Stimulated activated CD8-positive, alpha-beta memory T cell treated with anti-CD3 and anti-CD28 coated beads, Interleukin-4, amount 100 ng/mL, for 4 hours (primary cell): ENCODE results near the gene ABCC2.
"Not testable (repeated sequence)": the region's sequence is repeated elsewhere in the genome, so short reads cannot be mapped to it uniquely, and the experiment has no call there.

Source experiments
- DNase-seq, 2 donors: peaks; one replicate each; pipeline ENCODE4 v3.0.0-alpha.2; 2020; ENCODE audit warnings: low read depth in 2 of 2, low spot score in 1 of 2

Gene ABCC2

DNA sequence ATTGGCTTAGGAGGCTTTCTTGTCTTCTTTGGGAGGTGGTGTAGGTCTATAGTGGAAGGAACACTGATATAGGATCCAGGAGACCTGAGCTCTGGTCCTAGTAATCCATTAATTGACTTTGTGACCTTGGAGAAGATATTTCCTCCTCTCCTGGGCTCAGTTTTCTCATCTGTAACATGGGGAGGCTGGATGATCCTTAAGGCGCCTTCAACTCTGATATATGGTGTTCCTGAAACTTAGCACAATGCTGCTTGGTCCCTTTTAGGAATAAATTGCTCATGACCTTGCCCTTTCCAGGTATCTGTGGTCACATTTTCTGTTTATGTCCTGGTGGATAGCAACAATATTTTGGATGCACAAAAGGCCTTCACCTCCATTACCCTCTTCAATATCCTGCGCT lies 25.3 kb downstream of the ABCC2 start:
- no peak for DNase-seq

DNA sequence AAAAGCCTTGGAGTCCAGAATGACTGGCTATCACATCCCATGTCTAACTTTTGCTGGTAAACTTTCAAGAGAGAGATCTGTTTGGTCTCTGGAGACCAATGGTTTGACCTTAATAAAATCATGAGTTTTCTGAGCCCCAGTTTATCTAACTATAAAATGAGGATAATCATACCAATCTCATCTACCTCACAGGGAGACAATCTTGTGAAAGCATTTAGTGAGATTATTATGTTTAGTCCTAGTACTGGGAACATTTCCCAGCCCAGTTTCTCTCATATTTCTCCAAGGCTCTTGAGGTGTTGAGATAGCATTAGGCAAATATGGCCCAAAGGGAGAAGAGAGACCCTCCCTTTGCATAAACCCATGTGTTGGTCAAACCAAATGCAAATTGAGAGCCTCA lies 25.8 kb downstream of the ABCC2 start:
- DNase-seq: no peak

DNA sequence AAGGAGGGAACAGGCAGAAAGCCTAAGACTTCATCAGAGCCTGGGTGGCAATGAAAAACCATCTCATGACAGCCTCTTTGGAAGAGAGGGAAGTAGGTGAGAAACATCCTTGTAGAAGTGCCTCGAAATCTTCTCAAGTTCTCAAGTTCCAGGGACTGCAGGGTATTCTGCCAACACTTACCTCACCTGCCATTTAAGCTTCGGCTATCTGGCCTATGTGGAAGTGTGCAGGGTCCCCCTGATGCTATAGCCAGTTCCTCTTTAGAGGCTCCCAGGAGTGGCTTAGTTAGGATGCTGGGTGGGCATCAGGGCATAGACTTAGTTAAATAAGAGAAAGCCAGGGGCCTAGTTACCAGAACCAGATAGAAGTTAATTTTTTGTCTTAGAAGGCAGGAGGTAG lies 27.0 kb downstream of the ABCC2 start:
- DNase-seq: no peak

DNA sequence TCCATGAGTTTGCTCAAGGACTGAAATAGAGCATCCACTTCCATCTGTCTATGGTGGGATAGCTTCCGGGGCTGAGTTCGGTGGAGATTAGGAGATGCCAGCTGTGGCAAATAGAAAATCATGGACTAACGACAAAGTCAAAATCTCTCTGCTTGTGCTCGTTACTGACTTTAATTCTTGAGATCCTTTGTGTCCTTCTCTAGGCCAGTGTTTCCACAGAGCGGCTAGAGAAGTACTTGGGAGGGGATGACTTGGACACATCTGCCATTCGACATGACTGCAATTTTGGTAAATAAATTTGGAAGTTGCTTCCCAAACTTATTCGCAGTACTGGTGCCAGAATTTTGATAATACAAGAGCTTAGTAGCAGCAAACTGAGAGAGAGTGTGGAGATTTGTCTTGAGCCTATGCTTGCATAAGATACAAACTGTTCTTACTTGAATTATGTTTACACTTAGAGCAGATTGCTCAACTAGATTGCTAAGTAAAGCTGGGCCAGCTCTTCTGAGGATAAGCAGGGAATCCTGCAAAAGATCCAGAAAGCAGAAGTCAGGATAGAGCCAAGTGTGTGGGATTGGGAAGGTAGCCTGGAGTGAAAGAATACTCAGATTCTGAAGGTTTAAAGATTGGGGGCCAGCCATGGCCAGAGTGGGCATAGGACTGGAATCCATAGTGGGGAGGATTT lies 27.6 kb downstream of the ABCC2 start:
- no peak for DNase-seq

DNA sequence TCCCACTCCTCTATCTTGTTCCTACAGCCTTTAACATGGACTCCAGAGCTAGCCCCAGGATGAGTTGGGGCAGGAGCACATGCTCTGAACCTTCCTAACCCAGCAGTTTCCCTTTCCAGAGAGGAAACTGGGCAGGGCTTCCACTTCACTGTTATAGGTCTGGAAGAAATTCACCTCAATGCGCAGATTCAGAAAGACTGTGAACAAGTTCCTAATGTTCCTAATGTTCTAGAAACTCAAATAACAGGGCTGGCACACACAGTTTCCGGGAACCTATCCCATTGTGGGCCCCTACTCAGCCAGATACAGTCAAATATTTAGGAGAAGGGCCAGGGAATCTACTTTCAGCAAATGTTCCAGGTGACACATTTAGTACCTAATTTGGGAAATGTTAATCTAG lies 29.7 kb downstream of the ABCC2 start:
- no peak for DNase-seq

DNA sequence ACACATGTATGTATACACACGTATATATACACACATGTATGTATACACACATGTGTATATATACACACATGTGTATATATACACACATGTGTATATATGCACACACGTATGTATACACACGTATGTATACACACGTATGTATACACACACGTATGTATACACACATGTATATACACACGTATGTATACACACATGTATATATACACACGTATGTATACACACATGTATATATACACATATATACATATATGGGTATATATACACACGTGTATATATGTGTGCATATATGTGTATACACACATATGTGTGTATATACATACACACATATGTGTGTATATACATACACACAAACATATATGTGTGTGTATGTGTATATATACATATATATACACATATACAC lies 31.7 kb downstream of the ABCC2 start:
- no peak for DNase-seq

DNA sequence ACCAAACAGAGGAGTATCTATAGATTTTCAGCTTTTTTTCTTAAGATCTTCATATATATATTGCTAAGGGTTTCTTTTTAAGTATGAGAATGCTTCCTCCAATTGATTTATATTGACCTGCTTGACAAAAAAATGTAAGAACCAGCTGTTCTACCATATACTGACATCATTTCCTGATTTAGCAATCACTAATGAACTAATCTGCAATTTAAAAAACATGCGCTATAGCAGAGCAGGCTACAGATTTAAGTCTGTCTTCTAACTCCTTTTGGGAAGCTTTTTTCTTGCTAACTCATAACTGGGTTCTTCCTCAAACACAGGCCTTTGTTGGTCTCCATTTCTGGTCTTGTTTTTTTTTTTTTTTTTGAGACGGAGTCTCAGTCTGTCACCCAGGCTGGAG lies 33.2 kb downstream of the ABCC2 start:
- DNase-seq: no peak

DNA sequence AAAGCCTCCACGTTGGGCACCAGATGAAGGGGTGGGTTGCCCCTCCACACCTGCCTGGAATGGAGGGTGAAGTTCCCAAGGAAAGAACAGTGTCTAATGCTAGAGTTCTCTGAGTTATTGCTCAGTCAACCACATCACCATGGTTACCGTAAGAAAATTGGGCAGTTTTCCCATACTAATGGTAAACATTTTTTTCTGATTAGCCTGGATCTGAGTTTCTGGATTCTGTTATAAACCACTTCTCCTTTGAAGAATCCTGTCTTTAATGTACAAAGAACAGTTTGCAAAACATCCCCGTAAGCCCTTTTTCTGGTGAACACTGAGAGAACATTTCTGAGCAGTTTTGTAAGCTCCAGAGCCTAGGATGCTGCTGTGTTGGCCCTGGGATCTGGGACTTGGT lies 45.5 kb downstream of the ABCC2 start:
- no peak for DNase-seq

DNA sequence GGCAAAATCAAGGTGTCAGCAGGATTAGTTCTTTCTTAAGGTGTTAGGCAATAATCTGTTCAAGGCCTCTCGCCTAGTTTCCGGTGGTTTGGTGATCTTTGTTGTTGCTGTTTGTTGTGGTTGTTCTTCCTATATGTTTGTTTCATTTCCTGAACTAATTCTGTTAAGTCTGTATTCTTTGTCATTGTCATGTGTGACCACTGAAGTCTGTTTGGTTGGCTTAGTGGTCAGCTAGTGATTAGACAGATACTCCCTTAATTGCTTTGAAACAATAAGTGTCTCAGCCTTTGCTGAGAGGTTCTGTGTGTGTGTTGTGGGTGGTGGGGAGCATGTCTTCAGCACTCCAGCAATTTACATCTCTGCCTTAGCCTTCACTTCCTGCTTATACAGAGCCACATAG lies 46.0 kb downstream of the ABCC2 start:
- no peak for DNase-seq

DNA sequence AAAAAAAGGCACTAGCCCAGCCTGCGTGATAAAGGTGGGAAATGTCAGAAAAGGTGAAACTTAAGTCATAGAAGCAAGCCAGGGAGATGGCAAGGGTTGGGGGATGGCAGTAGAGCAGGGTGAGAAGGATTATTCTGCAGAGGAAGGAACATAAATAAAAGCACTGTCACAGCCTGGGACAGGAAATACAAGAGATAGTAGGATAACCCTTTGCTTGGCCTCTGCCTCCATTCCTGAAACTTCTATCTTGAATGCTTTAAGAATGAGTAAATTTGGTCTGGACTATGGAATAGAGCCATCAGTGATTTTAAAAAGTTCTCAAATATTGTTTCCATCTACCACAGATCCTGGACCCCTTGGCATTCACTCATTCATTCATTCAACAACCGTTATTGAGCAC lies 50.0 kb downstream of the ABCC2 start:
- DNase-seq: no peak

DNA sequence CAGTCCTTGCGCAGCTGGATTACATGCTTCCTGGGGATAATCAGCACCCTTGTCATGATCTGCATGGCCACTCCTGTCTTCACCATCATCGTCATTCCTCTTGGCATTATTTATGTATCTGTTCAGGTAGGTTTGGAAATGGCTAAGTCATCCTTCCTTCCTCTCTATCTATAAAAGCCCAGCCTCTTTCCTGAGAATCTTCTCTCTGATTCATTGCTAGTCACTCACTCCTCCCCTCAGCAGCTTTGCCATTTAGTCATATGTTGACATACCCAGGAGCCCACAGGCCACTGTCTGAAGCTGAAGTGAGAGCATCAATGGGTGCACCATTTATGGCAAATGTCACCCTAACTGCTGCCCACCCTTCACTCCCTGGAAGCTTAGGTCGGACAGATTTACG lies 52.0 kb downstream of the ABCC2 start:
- no peak for DNase-seq

DNA sequence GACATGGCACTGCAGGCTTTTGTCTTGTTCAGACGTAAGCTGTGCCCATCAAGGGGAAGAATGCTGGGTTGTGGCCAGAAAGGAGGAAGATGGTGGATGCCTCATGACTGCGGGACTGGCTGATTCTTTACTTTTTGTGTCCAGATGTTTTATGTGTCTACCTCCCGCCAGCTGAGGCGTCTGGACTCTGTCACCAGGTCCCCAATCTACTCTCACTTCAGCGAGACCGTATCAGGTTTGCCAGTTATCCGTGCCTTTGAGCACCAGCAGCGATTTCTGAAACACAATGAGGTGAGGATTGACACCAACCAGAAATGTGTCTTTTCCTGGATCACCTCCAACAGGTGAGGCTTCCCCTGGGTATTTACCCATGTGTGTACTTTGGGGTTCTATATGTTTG lies 53.5 kb downstream of the ABCC2 start:
- no peak for DNase-seq

DNA sequence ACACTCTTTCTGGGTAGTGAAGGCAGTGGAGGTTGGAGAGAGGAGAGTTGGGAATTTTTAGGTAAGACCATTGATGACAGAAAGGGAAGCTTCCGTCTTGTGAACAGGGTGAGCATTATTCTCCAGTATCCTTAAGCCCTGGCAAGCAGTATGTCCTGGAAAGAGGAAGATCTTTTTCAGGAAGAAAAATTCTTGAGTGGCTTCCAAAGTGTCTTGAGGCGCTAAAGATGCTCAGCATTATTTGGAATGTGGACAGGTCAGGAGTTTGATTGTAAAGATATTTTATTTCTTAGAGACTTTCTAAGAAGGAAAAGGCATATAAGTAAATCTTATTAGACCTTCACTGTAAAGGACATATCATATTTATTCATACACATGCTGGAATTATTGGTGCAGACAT lies 54.3 kb downstream of the ABCC2 start:
- no peak for DNase-seq

DNA sequence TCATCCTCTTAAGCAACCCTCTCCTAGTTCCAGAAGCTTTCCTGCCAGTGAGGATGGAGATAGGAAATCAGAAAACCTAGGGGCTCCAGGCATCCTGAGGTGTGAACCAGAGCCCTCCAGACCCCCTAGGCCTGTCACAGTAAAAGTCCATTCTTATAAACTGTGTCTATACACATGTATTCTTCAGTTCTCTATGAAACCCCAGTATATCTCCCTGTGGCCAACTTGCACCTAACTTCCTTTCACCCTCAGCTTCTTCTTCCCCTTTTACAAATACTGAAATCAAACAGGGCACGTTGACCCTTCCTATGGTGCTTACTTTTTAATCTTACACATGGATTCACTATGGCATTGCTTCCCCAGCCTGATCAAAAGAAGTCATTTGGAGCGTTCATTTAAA lies 58.4 kb downstream of the ABCC2 start:
- DNase-seq: not testable (repeated sequence)

DNA sequence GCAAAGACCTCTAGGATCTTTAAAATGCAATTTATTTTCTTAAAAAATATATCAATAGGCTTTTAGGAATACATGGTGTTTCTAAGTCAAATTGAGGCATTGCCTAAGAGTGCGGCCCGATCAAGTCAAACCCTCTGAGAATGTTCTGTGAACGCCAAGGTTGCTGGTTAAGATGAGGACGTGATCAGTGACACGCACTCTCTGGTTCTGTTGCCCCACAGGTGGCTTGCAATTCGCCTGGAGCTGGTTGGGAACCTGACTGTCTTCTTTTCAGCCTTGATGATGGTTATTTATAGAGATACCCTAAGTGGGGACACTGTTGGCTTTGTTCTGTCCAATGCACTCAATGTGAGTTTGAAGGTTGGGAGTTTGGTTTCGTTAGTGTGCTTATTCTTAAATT lies 59.3 kb downstream of the ABCC2 start:
- DNase-seq: no peak

DNA sequence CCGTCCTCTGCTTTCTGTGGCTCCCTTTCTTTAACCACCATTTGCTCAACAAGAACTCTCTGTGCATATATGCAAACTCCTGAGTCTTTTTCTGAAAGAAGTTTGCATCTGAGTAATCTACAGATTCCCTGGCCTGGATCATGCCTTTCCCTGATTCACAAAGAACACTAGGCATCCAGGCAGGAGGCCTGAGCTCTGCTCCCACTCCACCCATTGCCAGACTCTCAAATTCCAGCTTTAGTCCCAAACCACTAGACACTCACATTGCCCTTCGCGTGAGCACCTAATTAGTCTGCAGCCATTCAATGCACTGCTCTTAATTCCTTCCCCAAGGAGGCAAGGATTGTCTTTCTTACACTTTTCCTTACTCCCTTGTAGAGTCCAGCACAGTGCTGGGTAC lies 60.9 kb downstream of the ABCC2 start:
- no peak for DNase-seq

DNA sequence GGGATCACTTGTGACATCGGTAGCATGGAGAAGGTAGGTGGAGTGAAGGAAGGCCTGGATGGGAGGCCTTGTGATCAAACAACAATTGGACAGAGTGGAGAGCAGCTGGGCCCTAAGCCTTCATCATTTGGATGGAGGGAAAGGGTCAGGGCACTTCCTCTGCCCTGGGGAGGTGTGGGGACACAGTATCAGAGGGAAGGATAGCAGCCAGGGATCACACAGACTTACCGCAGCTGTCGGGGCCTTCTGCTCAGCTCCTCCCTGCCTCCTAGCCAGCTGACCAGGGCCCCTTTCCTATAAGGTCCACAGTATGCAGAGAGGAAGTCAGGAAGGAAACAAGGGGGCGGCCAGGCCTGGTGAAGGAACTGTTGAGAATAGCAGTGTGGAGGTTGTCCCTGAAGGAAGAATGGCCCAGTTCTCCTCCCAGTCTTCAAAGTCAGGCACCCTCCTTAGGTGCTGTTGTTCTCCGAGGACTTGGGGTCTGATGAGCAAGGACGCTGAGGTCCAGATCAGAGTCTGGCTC lies 62.1 kb downstream of the ABCC2 start:
- no peak for DNase-seq

DNA sequence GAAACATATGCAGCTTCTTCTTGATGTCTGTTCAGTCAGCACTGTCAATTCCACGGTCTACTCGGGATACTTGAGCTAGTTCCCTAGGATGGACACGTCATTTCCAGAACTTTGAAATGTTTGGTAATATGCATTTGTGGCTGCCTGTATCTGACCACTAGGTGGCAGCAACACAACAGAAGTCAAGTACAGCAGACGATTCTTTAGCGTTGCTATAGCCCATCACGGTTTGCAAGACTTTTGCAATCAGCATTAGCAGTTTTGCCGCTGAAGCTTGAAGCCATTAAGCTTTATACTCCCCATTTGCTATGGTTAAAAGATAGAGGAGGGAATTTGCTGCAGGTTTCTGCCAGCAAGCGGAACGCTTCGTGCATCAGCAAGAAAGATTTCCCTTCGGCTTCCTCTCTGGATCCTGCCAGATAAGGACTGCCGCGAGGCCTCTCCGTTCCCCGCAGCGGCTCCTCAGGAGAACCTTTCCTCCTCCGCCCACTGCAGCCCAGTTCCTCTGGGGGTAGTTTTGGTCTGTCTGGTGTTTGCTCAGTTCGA lies 63.5 kb downstream of the ABCC2 start:
- DNase-seq: peak; percentile 44 to 52

DNA sequence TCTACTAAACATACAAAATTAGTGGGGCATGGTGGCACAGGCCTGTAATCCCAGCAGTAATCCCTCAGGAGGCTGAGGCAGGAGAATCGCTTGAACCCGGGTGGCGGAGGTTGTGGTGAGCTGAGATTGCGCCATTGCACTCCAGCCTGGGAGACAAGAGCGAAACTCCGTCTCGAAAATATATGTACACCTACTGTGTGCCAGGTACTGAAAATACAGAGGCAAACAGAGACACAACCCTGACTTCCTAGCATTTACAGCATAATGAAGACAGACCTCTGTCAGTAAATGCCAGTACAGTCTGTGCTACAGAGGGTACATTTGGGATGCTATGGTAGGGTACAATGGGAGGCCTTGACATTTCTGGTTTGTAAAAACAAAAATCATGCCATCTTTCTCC lies 66.6 kb downstream of the ABCC2 start:
- no peak for DNase-seq

DNA sequence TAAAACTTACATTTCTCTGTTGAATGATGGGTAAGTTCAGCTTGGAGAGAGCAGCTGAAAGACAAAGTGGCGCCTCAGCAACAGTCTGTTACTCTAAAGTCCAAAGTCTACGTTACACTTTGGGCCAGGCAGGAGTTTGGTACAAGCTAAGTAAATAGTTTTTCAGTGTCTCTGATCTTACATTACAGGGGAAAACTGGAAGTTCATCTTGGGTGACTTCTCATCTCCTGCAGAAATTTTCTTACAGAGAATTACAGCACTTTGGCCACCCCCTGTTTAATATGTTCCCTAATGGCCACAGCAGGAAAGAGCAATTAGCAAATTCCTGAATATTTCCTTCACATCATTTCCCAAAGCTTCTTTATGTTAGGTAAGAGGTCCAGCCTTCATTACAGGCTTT lies 67.1 kb downstream of the ABCC2 start:
- DNase-seq: no peak

DNA sequence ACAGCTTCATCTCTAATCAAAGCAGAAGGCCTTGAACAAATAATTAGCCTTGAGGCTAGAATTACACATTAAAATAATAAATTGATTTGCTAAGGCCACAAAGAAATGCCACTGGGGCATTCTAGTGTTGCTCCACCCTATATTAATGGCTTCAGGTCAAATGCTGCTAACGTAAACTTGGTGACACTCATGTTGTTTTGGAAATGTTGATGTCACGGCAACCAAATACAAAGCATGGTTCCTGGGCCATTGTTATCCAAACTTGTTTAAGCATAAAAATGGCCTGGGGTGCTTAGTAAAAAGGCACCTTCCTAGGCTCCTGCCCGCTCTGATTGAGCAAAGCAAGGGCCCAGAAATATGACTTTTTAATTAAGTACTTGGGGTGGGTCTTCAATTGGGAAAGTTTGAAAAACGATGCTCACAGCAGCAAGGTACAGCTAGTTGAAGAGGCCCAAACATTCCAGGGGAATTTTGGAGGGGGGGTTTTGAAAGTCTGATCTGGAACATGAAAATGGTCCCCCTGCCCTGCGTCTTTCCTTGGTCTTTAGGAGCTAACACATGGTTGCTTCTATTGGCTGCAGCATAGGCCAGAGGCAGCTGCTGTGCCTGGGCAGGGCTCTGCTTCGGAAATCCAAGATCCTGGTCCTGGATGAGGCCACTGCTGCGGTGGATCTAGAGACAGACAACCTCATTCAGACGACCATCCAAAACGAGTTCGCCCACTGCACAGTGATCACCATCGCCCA lies 67.8 kb downstream of the ABCC2 start:
- DNase-seq: no peak

DNA sequence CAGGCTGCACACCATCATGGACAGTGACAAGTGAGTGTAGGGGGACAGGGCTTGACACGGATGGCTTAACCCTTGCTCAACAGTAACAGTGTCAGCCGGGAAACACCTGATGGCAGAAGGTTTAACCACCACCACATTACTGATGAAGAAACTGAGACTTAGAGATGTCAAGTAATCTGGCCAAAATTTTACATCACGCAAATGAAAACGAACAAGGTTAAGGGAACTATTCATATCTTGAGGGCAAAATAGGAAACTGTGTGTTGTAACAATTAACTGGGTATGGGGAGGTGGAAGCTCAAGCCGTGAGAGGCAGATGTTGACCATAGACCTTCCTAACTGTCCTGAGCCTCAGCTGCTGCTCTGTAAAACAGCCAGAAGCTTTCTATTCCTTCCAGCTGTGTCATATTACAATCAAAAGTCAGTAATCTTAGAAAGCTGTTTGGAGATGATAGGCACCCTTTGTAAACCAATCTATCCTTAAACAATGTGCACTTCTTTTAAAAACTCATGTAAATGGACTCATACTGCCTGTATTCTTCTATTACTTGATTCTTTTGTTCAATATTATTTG lies 68.4 kb downstream of the ABCC2 start:
- no peak for DNase-seq
